GM12864 (cell line): ENCODE measurements around the gene APOC3.

Source experiments
- DNase-seq: peaks from one replicate; pipeline ENCODE4 v3.0.0-alpha.2; 2011; ENCODE audit warnings: low read depth
- H3K4me3 ChIP-seq: 2 replicates; pipeline ENCODE4 v1.5.1; 2011; ENCODE audit warnings: mild to moderate bottlenecking, low read depth, low read length, control low read depth
- TF ChIP-seq, protein P1 (sequence below): IDR thresholded peaks from 2 replicates; pipeline ENCODE4 v1.5.1; 2011; ENCODE audit warnings: low read depth, mild to moderate bottlenecking, moderate library complexity, low read length, control low read depth, inconsistent platforms; ENCODE audit errors: missing control alignments

Gene APOC3

DNA sequence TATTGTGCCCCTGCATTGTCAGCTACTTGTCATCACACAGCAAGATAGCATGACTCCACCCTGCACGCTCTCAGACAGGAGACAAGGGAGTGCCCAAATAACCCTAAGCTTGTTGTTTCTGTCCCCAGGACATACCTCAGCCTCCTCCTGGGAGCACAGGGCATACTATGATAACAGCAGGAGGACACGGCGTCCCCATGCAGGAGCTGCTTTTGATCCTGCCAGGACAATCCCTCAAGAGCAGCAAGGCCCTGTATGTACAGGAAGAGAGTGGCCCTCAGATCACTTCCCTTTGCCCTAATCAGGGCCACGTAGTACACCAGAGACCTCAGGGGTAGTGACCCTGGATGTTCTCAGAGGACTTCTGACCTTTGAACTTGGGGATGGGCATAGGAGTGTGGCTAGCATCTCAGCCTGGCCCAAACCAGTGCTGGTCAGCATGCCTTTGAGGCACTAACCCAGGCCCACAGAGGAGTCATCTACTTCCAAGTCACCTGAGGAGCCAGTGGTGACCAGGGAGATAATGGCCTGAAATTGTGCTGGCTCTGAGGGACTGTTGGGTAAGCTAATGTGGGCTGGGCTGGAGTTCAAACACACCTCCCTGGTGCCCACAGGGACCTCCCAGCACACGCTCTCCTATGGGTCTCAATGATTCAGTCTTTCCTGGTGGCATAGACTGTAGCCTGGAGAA is 15.8 kb upstream of the APOC3 start:
- no peak for DNase-seq
- TF ChIP-seq, protein P1, sequence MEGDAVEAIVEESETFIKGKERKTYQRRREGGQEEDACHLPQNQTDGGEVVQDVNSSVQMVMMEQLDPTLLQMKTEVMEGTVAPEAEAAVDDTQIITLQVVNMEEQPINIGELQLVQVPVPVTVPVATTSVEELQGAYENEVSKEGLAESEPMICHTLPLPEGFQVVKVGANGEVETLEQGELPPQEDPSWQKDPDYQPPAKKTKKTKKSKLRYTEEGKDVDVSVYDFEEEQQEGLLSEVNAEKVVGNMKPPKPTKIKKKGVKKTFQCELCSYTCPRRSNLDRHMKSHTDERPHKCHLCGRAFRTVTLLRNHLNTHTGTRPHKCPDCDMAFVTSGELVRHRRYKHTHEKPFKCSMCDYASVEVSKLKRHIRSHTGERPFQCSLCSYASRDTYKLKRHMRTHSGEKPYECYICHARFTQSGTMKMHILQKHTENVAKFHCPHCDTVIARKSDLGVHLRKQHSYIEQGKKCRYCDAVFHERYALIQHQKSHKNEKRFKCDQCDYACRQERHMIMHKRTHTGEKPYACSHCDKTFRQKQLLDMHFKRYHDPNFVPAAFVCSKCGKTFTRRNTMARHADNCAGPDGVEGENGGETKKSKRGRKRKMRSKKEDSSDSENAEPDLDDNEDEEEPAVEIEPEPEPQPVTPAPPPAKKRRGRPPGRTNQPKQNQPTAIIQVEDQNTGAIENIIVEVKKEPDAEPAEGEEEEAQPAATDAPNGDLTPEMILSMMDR: no peak
- no peak overlapping the region for H3K4me3 ChIP-seq

DNA sequence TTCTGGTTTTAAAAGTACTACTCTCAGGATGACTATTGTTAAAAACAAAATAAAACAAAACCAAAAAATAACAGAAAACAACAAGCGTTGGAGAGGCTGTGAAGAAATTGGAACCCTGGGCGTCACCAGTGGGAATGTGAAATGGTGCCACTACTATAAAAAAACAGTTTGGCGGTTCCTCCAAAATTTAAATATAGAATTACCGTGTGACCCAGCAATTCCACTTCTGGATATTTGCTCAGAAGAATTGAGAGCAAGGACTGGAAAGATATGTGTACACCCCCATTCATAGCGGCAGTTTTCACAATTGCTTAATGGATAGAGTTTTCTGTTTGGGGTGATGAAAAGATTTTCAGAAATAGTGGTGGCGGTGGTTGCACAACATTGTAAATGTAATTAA is 15.2 kb upstream of the APOC3 start:
- H3K4me3 ChIP-seq: no peak overlapping the region
- TF ChIP-seq, protein P1: no peak
- DNase-seq: no peak

DNA sequence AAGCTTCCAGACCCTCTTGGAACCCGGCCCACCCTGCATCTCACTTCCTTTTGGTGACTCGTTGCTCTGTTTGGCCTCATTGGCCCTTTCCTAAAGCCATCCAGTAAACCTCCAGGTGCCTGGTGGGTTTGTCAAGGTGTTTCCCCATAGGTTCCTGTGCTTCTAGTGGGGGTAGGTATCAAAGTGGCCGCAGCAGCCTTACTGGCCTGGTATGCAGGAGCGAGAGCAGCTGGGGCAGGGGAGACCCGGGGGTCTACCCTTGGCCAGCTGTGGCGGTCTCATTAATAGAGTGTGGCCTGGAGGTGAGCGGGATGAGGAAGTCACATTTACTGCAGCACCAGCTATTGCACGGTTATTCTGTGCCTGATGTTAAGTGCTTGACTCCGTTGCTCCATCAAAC is 10.7 kb upstream of the APOC3 start:
- DNase-seq: no peak
- TF ChIP-seq, protein P1: no peak
- H3K4me3 ChIP-seq: no peak overlapping the region

DNA sequence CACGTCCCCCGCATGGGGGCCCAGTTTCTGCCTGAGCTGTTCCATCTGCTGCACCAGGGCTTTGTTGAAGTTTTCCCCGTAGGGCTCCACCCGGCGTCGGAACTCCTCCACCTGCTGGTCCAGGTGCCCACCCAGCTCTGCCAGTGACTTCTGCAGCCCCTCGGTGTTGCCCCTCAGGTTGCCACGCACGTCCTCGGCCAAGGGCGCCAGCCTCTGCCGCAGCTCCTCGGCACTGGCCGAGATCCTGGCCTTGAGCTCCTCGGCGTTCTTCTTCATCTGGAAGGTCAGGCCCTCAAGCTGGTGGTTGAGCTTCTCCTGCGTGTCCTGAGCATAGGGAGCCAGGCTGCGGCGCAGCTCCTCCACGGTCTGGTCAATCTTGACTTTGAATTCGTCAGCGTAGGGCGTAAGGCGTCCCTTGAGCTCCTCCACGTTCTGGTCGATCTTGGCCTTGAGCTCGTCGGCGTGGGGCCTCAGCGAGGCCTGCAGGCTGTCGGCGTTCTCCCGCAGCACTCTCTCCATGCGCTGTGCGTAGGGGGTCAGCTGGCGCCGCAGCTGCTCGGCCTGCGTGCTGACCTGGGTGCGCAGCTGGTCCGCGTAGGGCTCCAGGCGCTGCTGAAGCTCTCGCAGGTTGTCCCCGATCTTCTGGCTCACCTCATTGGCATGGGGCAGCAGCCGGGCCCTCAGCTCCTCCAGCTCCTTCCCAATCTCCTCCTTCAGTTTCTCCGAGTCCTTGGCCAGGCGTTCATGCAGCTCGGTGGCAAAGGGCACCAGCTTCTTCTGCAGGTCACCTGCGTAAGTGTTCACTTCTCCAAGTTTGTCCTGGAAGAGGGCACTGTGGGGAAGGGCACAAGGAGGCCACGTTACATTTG is 8.4 kb upstream of the APOC3 start:
- TF ChIP-seq, protein P1: no peak
- no peak overlapping the region for H3K4me3 ChIP-seq
- DNase-seq: no peak

DNA sequence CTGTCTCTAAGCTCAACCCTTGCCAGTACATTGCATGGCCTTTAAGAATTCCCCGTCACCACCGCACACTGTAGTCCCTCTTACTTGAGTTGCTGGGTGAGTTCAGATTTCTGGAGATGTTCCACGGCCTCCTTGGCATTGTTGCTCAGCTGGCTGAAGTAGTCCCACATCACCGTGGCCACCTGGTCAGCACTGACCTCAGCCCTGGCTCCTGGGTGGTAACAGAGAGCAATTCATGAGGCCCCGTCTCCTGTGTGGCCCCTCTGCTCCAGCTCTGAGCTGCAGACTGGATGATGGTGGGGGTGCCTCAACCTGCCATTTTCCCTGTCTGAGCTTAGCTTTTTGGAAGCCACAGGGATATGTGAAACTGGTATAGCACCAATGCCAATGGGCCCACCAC is 7.1 kb upstream of the APOC3 start:
- no peak overlapping the region for H3K4me3 ChIP-seq
- no peak for DNase-seq
- TF ChIP-seq, protein P1: no peak

DNA sequence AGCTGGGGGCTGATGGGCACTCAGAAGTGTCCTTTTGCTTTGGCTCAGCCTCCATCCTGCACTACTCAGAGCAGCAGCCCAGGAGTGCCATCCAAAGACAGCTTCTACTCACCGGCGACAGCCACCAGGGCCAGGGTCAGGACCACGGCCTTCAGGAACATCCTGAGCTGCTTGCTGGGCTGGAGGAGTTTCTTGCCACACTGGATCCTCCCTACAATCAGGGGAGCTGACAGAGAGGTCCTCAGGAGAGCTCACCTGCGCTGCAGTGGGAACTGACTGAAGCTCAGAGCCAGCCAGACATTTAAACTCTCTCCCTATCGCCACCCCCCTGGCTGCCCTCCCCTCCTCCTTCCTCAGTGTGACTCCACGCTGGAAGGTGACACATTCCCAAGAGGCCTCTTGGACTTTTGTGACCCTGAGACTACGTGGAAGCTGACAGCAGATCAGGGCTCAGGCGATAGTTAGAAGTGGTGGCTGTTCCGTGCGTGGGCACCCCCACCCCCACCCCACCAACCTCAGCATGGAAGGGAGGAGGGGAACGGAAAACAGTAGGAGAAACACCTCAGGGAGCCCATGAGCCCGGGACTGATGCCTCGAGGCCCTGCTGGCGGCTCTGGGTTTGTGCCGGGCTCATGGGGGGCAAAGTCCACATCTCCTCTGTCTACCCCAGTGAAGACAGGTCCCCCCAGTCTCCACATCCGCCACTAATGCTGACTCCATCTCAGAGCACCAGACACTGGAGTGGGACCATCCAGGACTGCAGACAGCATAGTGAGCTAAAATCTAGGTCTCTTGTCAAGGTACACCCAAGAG is 6.5 kb upstream of the APOC3 start, which contains the start of gene APOA4:
TSS of gene APOA4 (minus strand) at position 274 of the 813 bp plus-strand sequence. CDS start at position 161, 113 bp downstream.
- TF ChIP-seq, protein P1: no peak
- no peak for DNase-seq
- H3K4me3 ChIP-seq: no peak within 1 kb of the TSS
